Sciatic nerve (tissue), 2 donors: Measurements from ENCODE around the gene CAMK1D. TPM values are rescaled to one million over a fixed set of nuclear protein-coding genes. Genes with fewer than 3 reads are reported as not detected.
A peak's percentile ranks its signal among the peaks of the same experiment; 100 is the strongest.

Source experiments
- ATAC-seq: fragments of 200-7000 bp; cut with Tn5 transposase; one replicate; pipeline ENCODE4 v1.9.1; 2020; ENCODE audit warnings: mild to moderate bottlenecking, moderate library complexity
- DNase-seq: peaks from one replicate; pipeline ENCODE4 v3.0.0-alpha.2; 2020; ENCODE audit warnings: low spot score
- intact Hi-C: fragments of 100-400 bp; cut with DNase I; formaldehyde crosslinking; loops from one replicate; pipeline ENCODE4 v1.14.2; 2022
- total RNA-seq: library from RNA; stranded (reverse); fragmentation: NEBNext Ultra II Directional; extraction: Animal tissue kit (Norgen Biotek cat#: 25700); gene quantifications from one replicate; pipeline ENCODE4 v1.2.1, GENCODE V29; 2021
- donor health status: DM: no; HTN: no; CAD: no.
- donor health status: DM: no; HTN: no; CAD: no.

The CAMK1D gene
- total RNA-seq, 1 donor from 2014 or later = 27.1 TPM

DNA sequence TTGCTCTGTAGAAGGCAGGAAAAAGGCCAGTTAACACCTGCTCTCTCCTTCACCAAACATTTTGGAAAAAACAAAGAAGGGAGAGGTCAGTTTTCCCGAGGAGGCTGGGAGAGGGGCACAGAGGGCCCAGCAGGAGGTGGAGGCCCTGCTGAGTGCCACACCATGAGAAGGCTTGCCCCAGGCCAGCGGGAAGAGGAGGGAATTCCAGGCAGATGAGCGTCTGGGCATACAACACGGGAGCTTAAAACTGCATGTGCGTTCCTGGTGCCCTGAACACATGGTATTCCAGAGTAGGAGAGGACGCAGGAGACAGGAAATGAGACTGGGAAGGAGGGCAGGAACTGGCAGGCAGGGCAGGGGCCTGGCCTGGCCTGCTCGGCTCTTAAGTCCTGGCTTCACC, 469.7 kb downstream of the CAMK1D start:
- ATAC-seq (no peak), DNase-seq (no peak)
- intact Hi-C loops = no loop called here

- DNase-seq (no peak), ATAC-seq (no peak)
- intact Hi-C loops = no loop called here
Measured at GRCh38 chr10:12819656-12820055, 470.3 kb downstream of the CAMK1D start.

- no peak for ATAC-seq
- intact Hi-C loops = no loop called here
- no peak for DNase-seq
Measured at GRCh38 chr10:12822126-12822892, 473.0 kb downstream of the CAMK1D start.

GRCh38 chr10:12822893-12823170, 473.5 kb downstream of the CAMK1D start:
- DNase-seq (no peak), ATAC-seq (no peak)
- intact Hi-C loops = no loop called here

DNA sequence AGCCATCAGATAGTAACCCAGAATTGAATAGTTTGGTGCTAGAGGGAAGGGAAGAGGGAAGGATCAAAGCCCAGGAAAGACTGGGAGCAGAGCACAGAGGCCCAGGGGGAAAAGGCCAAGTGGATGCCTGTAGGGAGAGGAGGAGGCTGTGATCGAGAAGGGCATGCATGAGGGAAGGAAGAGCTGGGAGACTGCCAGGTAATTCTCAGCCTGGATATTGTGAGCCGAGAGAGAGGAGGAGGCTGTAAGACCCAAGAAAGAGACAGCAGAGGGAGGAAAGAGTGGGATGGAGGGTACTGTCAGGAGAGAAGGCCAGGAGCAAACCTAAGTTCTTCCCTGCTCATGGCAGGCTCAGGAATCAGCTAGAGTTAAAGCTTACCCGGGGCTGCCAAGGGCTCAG, 474.0 kb downstream of the CAMK1D start:
- no peak for DNase-seq
- intact Hi-C loops = no loop called here
- ATAC-seq = no peak

GRCh38 chr10:12825260-12825849, 476.0 kb downstream of the CAMK1D start:
- DNase-seq (no peak), ATAC-seq (no peak)
- intact Hi-C loops = no loop called here

- intact Hi-C loops = no loop called here
- ATAC-seq = no peak
- DNase-seq = no peak
Measured at GRCh38 chr10:12826800-12827372, 477.5 kb downstream of the CAMK1D start.

DNA sequence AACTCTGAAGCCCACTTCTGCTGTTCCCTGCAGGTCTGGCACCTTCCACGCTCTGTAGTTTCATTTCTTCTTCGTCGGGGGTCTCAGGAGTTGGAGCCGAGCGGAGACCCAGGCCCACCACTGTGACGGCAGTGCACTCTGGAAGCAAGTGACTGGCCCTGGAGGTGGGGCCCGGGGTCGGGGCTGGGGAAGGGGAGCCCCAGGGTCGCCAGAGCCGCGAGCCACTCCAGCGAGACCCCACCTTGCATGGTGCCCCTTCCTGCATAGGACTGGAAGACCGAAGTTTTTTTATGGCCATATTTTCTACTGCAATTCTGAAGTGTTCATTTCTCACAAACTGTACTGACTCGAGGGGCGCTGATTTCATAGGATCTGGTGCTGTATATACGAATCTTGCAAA, 479.4 kb downstream of the CAMK1D start:
- intact Hi-C loops = no loop called here
- DNase-seq (no peak), ATAC-seq (no peak)

DNA sequence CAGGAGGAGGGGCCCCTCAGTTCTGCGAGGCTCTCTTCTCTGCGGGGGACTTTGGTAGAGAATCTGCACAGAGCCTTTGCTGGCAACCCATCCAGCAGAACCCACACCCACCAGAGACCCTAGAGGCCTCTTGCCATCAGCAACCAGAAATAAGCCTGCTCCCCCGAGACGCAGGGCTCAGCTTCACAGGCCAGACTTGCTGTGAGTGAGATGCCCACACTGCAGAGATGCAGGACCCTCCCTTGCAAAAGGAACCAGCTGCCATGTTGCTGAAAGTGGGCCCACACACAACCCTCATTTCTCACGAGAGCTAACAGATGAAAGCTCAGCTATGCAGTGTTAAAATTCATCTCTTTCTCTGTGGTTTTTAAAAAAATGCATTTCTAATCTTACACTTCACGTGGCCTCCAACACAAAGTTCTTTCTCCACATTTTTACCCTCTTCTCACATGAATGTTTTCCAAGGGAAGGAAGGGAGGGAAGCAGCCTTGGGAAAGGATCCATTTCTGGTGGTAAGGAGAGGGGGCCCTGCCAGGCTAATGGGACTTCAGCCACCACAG, 480.6 kb downstream of the CAMK1D start:
- intact Hi-C loops = no loop called here
- DNase-seq = no peak
- ATAC-seq = no peak

GRCh38 chr10:12832096-12832495, 482.7 kb downstream of the CAMK1D start:
- ATAC-seq (no peak), DNase-seq (no peak)
- intact Hi-C loops = no loop called here

DNA sequence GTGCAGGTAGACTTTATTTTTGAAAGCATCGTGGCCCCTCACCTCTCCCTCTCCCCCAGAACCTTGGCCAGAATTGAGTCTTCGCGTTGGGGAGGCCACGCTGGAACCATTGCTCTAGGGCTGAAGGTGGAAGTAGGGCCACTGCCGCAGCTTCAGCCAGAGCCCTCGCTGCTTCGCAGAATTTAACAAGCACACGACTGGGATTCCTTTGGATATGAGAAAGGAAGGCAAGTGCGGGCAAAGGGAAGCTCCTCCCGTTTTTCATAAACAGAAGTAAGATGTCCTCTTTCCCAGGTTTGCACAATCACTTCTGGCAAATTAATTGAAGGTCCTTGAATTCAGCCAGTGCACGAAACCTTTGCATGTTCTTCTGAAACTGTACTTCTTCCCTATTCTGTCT, 484.1 kb downstream of the CAMK1D start:
- intact Hi-C loops = no loop called here
- no peak for DNase-seq

GRCh38 chr10:12834116-12834665, 484.8 kb downstream of the CAMK1D start:
- ATAC-seq (no peak), DNase-seq (no peak)
- intact Hi-C loops = no loop called here

More for the DNA sequence above, 484.1 kb downstream of the CAMK1D start:
- ATAC-seq = no peak

DNA sequence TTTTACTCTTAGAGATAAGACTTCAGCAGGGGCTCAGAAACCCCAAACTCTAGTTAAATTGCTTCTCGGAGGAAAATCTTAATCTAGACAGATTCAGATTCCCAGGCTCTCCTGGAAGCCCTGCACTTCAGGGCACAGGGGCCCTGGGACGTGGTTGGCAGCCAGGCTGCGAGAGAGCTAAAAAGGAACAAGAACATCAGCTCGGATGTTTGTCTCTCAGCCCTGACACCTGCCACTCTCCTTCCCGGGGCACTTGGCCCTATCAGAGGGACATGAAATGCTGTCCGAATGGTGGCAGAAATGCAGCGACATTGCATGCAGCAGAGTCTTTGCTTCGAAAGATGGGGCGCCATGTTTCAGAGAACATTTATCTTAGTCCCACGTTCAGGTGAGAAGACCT, 485.4 kb downstream of the CAMK1D start:
- DNase-seq (no peak), ATAC-seq (no peak)
- intact Hi-C loops = no loop called here

GRCh38 chr10:12835709-12836108, 486.4 kb downstream of the CAMK1D start:
- DNase-seq (no peak), ATAC-seq (peak; percentile 53)
- intact Hi-C loops = no loop called here

- DNase-seq (no peak), ATAC-seq (no peak)
- intact Hi-C loops = no loop called here
Measured at GRCh38 chr10:12838366-12838765, 489.0 kb downstream of the CAMK1D start.

DNA sequence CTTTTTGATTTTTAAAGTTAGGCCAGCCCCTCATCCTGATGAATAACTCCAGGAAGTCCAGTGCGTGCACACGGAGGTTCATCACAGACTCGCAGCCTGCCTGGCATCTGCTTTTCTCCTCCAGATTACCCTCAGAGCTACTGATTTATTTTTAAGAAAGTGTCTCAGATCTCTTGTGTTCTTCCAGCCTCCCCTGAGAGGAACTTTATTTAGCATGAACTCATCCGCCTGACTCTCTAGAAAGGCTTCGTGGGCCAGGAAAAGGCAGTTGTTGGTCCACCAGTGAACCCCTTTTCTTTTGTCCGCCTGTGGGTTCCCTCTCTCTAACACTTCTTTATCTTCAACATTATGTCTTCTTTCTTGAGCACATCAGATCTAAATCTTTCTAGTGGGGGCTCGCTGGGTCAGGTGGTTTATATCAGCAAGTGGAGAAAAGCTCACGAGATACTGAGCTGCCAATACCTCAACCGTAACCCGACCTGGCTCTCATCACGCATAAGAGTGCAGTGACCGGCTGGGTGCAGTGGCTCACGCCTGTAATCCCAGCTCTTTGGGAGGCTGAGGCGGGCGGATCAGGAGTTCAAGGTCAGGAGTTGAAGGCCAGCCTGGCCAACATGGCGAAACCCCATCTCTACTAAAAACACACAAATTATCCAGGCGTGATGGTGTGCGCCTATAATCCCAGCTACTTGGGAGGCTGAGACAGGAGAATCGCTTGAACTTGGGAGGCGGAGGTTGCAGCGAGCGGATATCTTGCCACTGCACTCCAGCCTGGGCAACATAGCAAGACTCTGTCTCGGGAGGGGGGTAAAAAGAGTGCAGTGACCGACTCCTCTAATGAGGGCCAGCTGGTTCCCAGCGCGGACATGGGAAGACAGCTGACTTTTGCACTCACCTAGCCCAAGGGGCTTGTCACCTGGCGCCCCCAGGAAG, 489.9 kb downstream of the CAMK1D start:
- ATAC-seq (no peak), DNase-seq (no peak)
- intact Hi-C loops = no loop called here

DNA sequence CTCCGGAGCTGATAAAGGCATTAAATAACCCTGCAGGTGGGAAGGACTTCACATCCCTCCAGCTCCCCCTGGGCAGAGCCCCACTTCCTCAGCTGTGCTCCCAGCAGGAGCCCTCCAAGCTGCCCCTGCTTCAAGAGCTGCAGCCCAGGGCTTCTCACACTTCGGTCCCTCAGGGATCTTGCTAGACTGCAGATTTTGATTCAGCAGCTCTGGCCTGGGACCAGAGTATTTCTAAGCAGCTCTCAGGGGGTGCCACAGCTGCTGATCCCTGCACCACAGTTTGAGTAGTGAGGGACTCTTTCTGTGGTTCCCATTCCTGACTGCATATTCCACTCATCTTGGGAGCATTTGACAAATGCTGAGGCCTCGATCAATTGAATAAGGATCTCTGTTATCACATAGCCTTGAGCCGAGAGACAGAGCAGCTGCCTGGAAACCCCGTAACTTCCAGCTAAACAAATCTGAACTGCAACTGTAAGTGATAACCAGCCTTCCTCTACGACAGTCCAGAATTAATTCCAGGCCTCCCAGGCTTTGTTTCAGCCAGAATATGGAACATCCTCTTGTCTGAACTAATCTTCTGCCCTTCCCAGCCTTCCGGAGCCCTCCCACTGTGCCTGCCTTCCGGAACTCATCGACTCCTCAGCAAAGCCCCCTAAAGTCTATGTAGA, 490.7 kb downstream of the CAMK1D start:
- ATAC-seq (no peak), DNase-seq (no peak)
- intact Hi-C loops = no loop called here

DNA sequence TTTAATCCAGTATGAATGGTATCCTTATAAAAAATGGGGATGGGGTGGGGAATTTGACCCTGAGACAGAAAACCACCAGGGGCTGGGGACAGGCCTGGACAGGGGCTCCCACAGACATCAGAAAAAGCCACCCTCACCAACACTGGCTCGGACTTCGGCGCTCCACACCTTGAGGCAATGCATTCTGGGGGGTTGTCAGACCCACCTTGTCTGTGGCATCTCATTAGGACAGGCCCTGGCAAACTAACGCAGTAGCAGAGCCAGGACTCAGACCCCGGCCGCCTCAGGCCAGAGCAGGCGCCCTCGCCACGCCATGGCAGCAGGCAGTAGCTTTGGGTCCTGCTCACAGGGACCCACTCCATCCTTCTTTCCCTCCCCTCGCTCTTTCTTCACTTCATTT, 492.1 kb downstream of the CAMK1D start:
- intact Hi-C loops = no loop called here
- ATAC-seq = no peak
- DNase-seq = no peak

DNA sequence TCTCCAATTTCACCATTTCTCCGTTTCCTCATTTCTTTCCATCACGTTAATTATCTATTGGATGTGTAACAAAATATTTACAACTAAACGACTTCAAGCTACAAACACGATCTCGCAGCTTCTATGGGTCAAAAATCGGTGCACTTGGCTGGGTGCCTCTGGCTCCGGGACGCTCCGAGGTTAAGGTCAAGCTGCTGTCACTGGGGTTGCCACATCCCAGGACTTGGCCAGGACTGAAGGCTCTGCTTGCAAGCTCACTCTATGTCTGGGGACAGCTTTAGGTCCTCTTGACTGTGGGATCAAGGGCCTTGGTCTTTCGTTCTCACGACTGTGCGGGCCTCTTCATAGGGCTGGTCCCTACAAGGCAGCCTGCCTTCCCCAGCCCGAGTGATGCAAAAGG, 492.5 kb downstream of the CAMK1D start:
- DNase-seq (no peak), ATAC-seq (no peak)
- intact Hi-C loops = no loop called here
